ENCODE data around the gene DPM1. TPM values are rescaled to one million over a fixed set of nuclear protein-coding genes. Genes with fewer than 3 reads are reported as not detected.

The DPM1 gene
- total RNA-seq, 1 donor from 2014 or later = 41.2 TPM

- no peak for DNase-seq (ENCODE audit: low spot score in 2 of 2)
- FAIRE-seq = no peak
Measured at GRCh38 chr20:50904067-50904570, 54.2 kb downstream of the DPM1 start.

- no peak for FAIRE-seq
- no peak for DNase-seq (ENCODE audit: low spot score in 2 of 2)
Measured at GRCh38 chr20:50903353-50904051, 54.8 kb downstream of the DPM1 start.

DNA sequence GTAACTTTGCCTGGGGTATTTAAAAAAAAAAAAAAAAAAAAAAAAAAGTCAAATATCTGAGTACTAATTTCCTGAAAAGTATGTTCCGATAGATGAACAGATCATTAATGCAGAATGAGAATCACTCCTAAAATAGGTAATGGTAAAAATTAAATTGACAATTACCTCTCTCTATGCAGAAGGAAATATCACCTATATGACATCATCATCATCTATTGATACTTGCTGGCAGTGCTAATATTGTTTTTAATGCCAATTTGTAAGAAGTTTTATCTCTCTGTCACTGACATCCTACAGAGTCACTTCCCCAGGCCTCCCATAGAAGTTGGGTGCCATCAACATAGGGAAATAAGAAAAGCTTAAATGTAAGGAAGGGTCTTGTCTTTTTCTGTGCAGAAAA lies 57.0 kb downstream of the DPM1 start:
- FAIRE-seq = no peak

DNA sequence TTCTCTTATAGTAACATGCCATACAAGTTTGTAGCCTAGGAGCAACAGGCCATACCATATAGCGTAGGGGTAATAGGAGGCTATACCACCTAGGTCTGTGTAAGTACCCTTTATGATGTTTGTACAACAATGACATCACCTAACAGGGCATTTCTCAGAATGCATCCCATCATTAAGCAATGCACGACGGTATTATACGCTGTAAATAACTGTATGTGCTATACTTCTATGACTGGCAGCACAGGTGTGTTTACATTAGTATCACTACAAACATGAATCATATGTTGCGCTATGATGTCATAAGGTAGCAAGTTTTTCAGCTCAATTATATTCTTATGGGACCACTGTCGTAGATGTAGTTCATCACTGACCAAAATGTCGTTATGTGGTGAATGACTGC lies 58.1 kb downstream of the DPM1 start:
- DNase-seq (ENCODE audit: low spot score in 2 of 2) = no peak
- FAIRE-seq = no peak

More for the DNA sequence above, 57.0 kb downstream of the DPM1 start:
- no peak for DNase-seq (ENCODE audit: low spot score in 2 of 2)

DNA sequence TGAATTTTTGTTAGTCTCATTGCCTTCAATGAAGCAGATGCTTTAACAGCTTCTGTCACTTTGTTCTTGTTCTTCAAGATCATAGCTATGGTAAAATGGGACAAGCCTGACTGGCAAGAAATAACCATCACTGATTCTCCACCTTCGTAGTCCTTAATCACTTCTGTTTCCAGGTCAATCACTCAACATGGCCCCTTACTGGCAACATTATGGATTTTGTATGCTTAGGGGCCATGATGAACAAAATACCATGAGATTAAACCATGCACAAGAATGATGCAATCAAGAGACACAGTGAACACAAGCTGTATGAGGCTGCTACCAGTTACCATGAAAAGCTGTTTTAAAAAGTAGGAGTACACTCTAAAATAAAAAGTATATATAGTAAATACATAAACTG lies 59.9 kb downstream of the DPM1 start:
- FAIRE-seq (no peak), DNase-seq (ENCODE audit: low spot score in 2 of 2) (no peak)

DNA sequence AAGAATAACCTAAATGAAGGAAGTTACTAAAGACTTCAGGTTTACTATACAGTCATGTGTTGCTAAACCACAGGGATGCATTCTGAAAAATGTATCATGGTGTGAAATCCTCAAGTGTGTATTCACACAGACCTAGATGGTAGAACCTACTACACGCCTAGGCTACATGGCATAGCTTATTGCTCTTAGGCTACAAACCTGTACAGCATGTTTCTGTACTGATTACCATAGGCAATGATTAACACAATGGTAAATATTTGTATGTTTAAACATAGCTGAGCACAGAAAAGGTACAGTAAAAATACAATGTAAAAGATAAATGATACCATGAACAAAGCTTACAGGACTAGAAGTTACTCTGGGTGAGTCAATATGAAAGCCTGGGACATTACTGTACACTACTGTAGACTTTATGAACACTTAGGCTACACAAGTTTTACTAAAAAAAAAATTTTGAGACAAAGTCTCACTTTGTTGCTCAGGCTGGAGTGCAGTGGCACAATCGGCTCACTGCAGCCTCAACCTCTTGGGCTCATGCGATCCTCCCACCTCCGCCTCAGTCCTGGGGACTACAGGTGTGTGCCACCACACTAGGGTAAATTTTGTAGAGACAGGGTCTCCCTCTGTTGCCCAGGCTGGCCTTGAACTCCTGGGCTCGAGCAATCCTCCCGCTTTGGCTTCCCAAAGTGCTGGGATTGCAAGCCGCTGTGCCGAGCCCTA lies 63.1 kb downstream of the DPM1 start:
- no peak for FAIRE-seq
- no peak for DNase-seq (ENCODE audit: low spot score in 2 of 2)

DNA sequence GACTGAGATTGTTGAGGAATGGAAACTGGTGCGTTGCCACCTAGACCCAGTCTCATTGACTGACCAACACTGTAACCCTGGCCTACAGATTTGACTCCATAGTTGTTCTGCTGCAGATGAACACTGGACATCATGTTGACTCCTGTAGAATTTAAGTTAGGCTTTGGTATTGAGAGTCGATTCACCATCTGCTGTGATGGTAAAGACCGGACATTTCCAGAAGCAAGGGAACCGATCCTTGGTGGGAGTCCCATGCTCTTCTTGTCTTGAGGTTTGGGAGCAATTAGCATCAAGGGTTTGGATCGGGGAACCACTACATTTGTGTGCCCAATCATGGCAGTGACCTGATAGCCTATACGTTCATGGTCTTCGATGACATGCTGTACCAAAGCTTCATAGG lies 64.7 kb downstream of the DPM1 start:
- FAIRE-seq = no peak
- DNase-seq (ENCODE audit: low spot score in 2 of 2) = no peak

- DNase-seq (ENCODE audit: low spot score in 2 of 2) (no peak), FAIRE-seq (no peak)
Measured at GRCh38 chr20:50892394-50892793, 65.9 kb downstream of the DPM1 start.

DNA sequence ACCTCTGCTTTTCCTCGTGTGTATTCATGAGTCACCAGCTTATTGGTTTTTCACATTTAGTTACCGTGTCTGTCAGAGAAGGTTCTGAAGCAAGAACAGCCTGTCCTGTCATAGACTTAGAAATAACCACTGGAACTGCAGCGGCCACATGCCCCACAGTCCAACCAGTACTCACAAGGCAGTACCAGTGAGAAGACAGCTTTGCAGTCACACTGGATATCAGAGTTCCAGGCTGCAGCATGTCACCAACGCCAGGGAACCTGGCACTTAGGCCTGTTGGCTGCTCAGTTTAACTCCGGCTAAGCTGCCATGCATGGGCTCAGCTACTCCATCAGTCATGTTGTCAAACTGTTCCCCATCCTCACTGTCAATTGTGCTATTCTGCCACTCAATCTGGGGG lies 67.2 kb downstream of the DPM1 start:
- no peak for DNase-seq (ENCODE audit: low spot score in 2 of 2)
- FAIRE-seq = no peak

DNA sequence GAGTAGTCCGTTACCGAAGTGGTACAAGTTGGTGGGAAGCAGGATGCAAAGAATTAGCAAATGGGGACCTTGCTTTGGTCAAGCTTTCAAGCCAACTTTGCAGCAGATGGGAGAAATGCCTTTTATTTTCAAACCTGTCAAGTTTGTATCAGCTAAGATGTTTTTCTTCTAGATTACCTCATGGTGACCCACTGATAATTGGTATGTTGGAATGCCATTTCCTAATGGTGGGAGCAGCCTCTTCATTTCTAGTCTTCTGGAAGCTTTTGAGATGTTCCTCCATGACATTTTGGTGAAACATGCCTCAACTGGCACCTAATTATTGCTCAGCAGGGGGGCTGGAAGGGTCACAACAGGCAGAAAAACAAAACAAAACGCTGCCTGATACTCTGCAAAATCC lies 70.8 kb downstream of the DPM1 start:
- no peak for DNase-seq (ENCODE audit: low spot score in 2 of 2)
- FAIRE-seq = no peak

- DNase-seq (ENCODE audit: low spot score in 2 of 2) = no peak
Measured at GRCh38 chr20:50886184-50886790, 72.0 kb downstream of the DPM1 start.

GRCh38 chr20:50885781-50886180 lies 72.6 kb downstream of the DPM1 start:
- FAIRE-seq (no peak), DNase-seq (ENCODE audit: low spot score in 2 of 2) (no peak)

More at GRCh38 chr20:50886184-50886790, 72.0 kb downstream of the DPM1 start:
- FAIRE-seq = no peak

DNA sequence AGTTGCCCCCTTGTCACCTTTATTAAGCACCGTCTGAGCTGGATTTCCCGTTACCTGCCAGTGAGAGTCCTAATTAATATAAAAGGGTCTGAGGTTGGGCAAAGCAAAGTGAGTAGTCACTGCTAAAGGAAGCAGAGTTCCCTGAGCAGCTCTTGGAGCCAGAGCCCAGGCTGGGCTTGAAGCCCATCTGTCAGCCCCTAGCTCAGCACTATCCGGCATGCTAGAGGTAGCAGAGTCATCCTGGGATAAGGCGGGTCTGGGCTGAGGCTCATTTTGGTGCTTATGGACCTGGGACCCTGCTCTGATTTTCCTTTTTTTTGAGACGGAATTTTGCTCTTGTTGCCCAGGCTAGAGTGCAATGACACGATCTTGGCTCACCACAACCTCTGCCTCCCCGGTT lies 73.3 kb downstream of the DPM1 start:
- FAIRE-seq = no peak
- DNase-seq (ENCODE audit: low spot score in 2 of 2) = no peak

Other genes starting within 250 kb of the DPM1 start
- gene PARD6B, start 227.0 kb downstream of the DPM1 start, total RNA-seq = 20.4 TPM
- gene BCAS4, start 163.5 kb downstream of the DPM1 start, total RNA-seq = 11.4 TPM
- gene ADNP, start 27.1 kb downstream of the DPM1 start, total RNA-seq = 68.1 TPM
- gene MOCS3, start 286 bp upstream of the DPM1 start, total RNA-seq = 9.4 TPM
- 22.4 TPM for gene KCNG1, start 64.6 kb upstream of the DPM1 start, total RNA-seq